Measurements from ENCODE around the gene CCL3.

- TF ChIP-seq CTCF (conservative IDR thresholded peaks at IDR 0.05; ENCODE audit: low read depth, low read length) (no peak), EZH2phosphoT487 (IDR thresholded peaks at IDR 0.05; ENCODE audit: borderline replicate concordance, low read length) (no peak), EZH2 (IDR thresholded peaks at IDR 0.05; ENCODE audit: low read length, unreplicated experiment) (no peak)
Observed at GRCh38 chr17:36117505-36118382, 27.8 kb upstream of the CCL3 start.

Measured in PC-3 (cell line).